Trophoblast cell (in vitro differentiated cells and primary cell): Measurements from ENCODE around the gene S100A16.

Source experiments
- DNase-seq, 2 donors: peaks; one replicate each; pipeline ENCODE4 v3.0.0-alpha.2; 2016
- H2AFZ ChIP-seq: 2 replicates; pipeline ENCODE4 v1.6.1; 2013; ENCODE audit warnings: low read length, moderate library complexity, mild to moderate bottlenecking; ENCODE audit not compliant: insufficient read depth, poor library complexity
- H2AK5ac ChIP-seq: 2 replicates; pipeline ENCODE4 v1.6.1; 2013; ENCODE audit warnings: mild to moderate bottlenecking, low read length
- H2BK120ac ChIP-seq: 2 replicates; pipeline ENCODE4 v1.6.1; 2013; ENCODE audit warnings: low read length, mild to moderate bottlenecking, moderate library complexity; ENCODE audit not compliant: insufficient read depth, poor library complexity
- H2BK12ac ChIP-seq: 2 replicates; pipeline ENCODE4 v1.6.1; 2013; ENCODE audit warnings: mild to moderate bottlenecking, low read length, moderate library complexity
- H2BK5ac ChIP-seq: 2 replicates; pipeline ENCODE4 v1.6.1; 2013; ENCODE audit warnings: low read length, low read depth, moderate library complexity, mild to moderate bottlenecking; ENCODE audit not compliant: poor library complexity
- H3K14ac ChIP-seq: 2 replicates; pipeline ENCODE4 v1.6.1; 2013; ENCODE audit warnings: mild to moderate bottlenecking, low read length
- H3K18ac ChIP-seq: 2 replicates; pipeline ENCODE4 v1.6.1; 2013; ENCODE audit warnings: mild to moderate bottlenecking, low read length
- H3K23ac ChIP-seq: 2 replicates; pipeline ENCODE4 v1.6.1; 2013; ENCODE audit warnings: low read length
- H3K27ac ChIP-seq: 2 replicates; pipeline ENCODE4 v1.5.1; 2013; ENCODE audit warnings: low read depth, mild to moderate bottlenecking, inconsistent platforms, low read length, moderate library complexity
- H3K27me3 ChIP-seq: 2 replicates; pipeline ENCODE4 v1.6.1; 2013; ENCODE audit warnings: inconsistent platforms, mild to moderate bottlenecking, low read length, moderate library complexity; ENCODE audit not compliant: insufficient read depth
- H3K36me3 ChIP-seq, 2 experiments: 1 replicate in 1 of 2; 2 replicates in 1 of 2; pipeline ENCODE4 v1.6.1; 2013; ENCODE audit warnings: low read length in 2 of 2, mild to moderate bottlenecking in 2 of 2, moderate library complexity in 1 of 2; ENCODE audit not compliant: insufficient read depth in 2 of 2, control insufficient read depth in 1 of 2
- H3K4ac ChIP-seq: 2 replicates; pipeline ENCODE4 v1.6.1; 2013; ENCODE audit warnings: low read depth, mild to moderate bottlenecking, low read length, moderate library complexity
- H3K4me1 ChIP-seq, 2 experiments: 1 replicate in 1 of 2; 2 replicates in 1 of 2; pipeline ENCODE4 v1.6.1; 2013; ENCODE audit warnings: low read length in 2 of 2, mild to moderate bottlenecking in 2 of 2, moderate library complexity in 1 of 2; ENCODE audit not compliant: insufficient read depth in 2 of 2, control insufficient read depth in 1 of 2
- H3K4me2 ChIP-seq: 2 replicates; pipeline ENCODE4 v1.6.1; 2013; ENCODE audit warnings: inconsistent platforms, mild to moderate bottlenecking, low read length, moderate library complexity
- H3K4me3 ChIP-seq: 2 replicates; pipeline ENCODE4 v1.5.1; 2013; ENCODE audit warnings: mild to moderate bottlenecking, low read depth, low read length, inconsistent platforms
- H3K79me1 ChIP-seq: one replicate; pipeline ENCODE4 v1.6.1; 2013; ENCODE audit warnings: low read length
- H3K79me2 ChIP-seq: 2 replicates; pipeline ENCODE4 v1.6.1; 2013; ENCODE audit warnings: low read length, mild to moderate bottlenecking; ENCODE audit not compliant: control insufficient read depth, insufficient read depth, poor library complexity
- H3K9ac ChIP-seq: 2 replicates; pipeline ENCODE4 v1.6.1; 2013; ENCODE audit warnings: mild to moderate bottlenecking, low read length
- H3K9me3 ChIP-seq: 2 replicates; pipeline ENCODE4 v1.6.1; 2013; ENCODE audit warnings: low read depth, mild to moderate bottlenecking, control low read depth, inconsistent platforms, low read length; ENCODE audit not compliant: insufficient read depth
- H4K12ac ChIP-seq: 2 replicates; pipeline ENCODE4 v1.6.1; 2013; ENCODE audit warnings: low read depth, mild to moderate bottlenecking, low read length, moderate library complexity
- H4K8ac ChIP-seq: 2 replicates; pipeline ENCODE4 v1.6.1; 2013; ENCODE audit warnings: low read depth, mild to moderate bottlenecking, low read length, moderate library complexity
- H4K91ac ChIP-seq: one replicate; pipeline ENCODE4 v1.6.1; 2013; ENCODE audit warnings: low read depth, mild to moderate bottlenecking, low read length, moderate library complexity
- WGBS: extraction: QIAGEN DNeasy Blood & Tissue Kit; methylation state at CpG from one replicate; pipeline ENCODE4 v1.1.7; 2013; ENCODE audit warnings: missing lambda C conversion rate; ENCODE audit not compliant: insufficient read length, insufficient coverage; ENCODE audit errors: extremely low coverage; 5-methylcytosine and 5-hydroxymethylcytosine counted together

Gene S100A16

DNA sequence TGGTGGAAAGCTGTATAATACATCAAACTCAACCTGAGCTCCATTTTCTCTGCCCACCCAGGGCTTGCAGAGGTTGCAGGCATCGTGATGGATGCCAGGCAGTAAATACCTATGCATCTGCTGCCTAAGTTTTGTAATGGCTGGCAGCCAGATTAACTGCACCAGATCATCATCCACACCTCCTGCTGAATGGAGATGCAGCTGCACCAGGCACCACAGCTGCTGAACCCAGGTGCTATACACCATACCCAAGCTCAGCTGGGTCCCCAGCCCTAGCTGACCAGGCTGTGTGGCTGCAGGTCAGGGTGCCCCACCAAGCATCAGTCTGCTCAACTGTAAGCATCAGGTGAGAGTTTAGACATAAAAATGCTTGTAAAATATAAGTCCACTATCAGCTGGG lies 38.8 kb upstream of the S100A16 start:
- Histone ChIP-seq H3K14ac (no peak overlapping the region), H3K18ac (no peak overlapping the region), H2BK120ac (no peak overlapping the region), H2BK5ac (no peak overlapping the region), H2AFZ (no peak overlapping the region), H3K4me2 (no peak overlapping the region), H3K27me3 (no peaks in the 10 kb centered on the region), H3K4me3 (no peak overlapping the region), H3K9me3 (peaks cover 1% of the 10 kb centered on the region), H3K23ac (no peak overlapping the region), H3K4me1 (peaks cover 0 to 4% of the 10 kb centered on the region in 2 experiments), H3K36me3 (no peaks in the 10 kb centered on the region), H3K79me1 (no peaks in the 10 kb centered on the region), H2BK12ac (no peak overlapping the region), H4K91ac (no peak overlapping the region), H3K27ac (no peak overlapping the region), H2AK5ac (no peak overlapping the region), H3K4ac (no peak overlapping the region), H4K8ac (no peak overlapping the region), H4K12ac (no peak overlapping the region), H3K79me2 (no peaks in the 10 kb centered on the region), H3K9ac (no peak overlapping the region)
- WGBS = no CpG with 5 or more reads among the region's 1 CpG
- DNase-seq = no peak

DNA sequence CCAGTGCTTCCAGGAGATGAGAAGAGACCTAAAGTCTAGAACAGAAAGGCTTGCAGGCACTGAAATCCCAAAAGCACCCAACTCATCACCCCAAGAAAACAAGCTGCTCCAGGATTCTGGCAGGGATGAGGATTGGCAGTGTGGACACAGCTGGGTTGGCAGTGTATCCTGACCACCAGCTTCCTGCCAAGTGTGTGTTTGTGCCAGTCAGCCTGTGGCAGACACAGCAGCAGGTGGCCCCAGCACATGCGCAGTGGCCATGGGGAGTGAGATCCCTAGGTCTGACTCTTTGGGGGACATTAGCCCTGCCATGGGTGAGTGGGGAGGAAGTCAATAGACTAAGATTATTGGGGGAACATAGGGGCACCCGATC lies 36.9 kb upstream of the S100A16 start:
- Histone ChIP-seq H3K27ac (no peak overlapping the region), H3K9me3 (peaks cover 1% of the 10 kb centered on the region), H2AFZ (no peak overlapping the region), H2BK12ac (no peak overlapping the region), H3K79me2 (no peaks in the 10 kb centered on the region), H3K4ac (no peak overlapping the region), H3K79me1 (no peaks in the 10 kb centered on the region), H4K12ac (no peak overlapping the region), H4K91ac (no peak overlapping the region), H3K4me2 (no peak overlapping the region), H2AK5ac (no peak overlapping the region), H3K18ac (no peak overlapping the region), H3K14ac (no peak overlapping the region), H3K4me3 (no peak overlapping the region), H3K27me3 (no peaks in the 10 kb centered on the region), H2BK120ac (no peak overlapping the region), H3K23ac (no peak overlapping the region), H3K9ac (no peak overlapping the region), H3K36me3 (peaks cover 7 to 16% of the 10 kb centered on the region in 2 experiments), H2BK5ac (no peak overlapping the region), H3K4me1 (peaks cover 0 to 4% of the 10 kb centered on the region in 2 experiments), H4K8ac (no peak overlapping the region)
- no peak for DNase-seq
- WGBS = no CpG with 5 or more reads among the region's 2 CpGs

DNA sequence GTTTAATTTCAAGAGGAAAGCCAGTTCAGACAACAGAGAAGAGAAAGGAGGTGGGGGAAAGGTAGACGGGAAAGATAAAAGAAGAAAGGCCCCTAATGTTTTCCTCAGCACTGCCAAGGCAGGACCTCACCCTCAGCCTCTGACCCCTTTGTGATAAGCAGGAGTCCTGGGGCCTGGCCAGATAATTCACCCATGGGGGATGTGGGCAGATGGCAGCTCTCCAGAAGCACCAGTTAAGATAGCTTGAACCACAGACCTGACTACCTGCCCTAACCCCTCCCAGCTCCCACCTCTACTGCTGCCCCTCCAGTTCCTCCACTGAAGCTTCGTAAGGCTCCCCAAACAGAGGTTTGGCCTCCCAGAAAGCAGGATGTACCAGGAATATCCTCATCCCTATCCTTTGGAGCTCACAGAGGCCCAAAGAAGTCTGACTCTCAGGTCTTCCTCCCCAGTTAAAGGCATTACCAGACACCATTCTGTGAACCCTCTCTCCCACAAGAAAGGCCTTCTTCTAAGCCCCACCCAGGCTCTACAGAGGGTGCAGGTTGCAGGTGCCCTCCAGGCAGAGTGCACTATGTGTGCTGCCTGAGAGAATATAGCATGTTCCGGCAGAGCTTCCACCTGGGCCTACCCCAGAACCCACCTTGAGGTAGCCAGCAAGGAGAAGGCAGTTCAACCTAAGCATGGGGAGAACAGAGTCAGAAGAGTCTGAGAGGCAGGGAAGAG lies 36.4 kb upstream of the S100A16 start:
- Histone ChIP-seq H2BK5ac (no peak overlapping the region), H3K4ac (no peak overlapping the region), H4K91ac (no peak overlapping the region), H3K14ac (no peak overlapping the region), H3K4me2 (no peak overlapping the region), H3K4me1 (peaks cover 0 to 4% of the 10 kb centered on the region in 2 experiments), H2BK12ac (no peak overlapping the region), H3K9ac (no peak overlapping the region), H2BK120ac (no peak overlapping the region), H3K9me3 (peaks cover 1% of the 10 kb centered on the region), H2AFZ (no peak overlapping the region), H3K27me3 (no peaks in the 10 kb centered on the region), H4K12ac (no peak overlapping the region), H4K8ac (no peak overlapping the region), H3K79me1 (no peaks in the 10 kb centered on the region), H3K79me2 (no peaks in the 10 kb centered on the region), H3K18ac (no peak overlapping the region), H3K27ac (no peak overlapping the region), H3K4me3 (no peak overlapping the region), H3K36me3 (peaks cover 7 to 18% of the 10 kb centered on the region in 2 experiments), H2AK5ac (no peak overlapping the region), H3K23ac (no peak overlapping the region)
- no peak for DNase-seq
- whole genome bisulfite sequencing = no CpG with 5 or more reads among the region's 3 CpGs

DNA sequence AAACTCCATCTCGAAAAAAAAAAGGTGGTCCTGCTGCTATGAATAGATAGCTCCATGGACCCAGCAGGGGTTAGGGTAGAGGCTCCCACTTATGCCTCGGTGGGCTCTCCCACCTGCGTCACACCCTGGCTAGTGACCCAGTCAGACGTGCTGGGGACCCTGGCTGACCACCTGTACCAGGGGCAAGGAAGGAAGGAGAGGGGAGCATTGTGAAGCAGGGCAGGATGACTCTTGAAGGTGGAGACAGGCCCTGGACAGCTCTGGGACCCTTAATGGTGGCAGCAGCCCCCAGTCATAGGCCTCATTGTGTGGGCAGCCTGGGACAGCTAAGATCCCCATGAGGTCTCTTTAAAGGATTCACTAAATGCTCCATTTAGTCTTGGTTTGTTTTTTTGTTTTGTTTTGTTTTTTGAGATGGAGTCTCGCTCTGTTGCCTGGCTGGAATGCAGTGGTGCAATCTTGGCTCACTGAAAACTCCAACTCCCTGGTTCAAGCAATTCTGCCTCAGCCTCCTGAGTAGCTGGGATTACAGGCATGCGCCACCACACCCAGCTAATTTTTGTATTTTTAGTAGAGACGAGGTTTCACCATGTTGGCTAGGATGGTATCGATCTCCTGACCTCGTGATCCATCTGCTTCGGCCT lies 35.2 kb upstream of the S100A16 start:
- Histone ChIP-seq H4K8ac (no peak overlapping the region), H3K4me3 (no peak overlapping the region), H3K23ac (no peak overlapping the region), H3K18ac (no peak overlapping the region), H4K12ac (no peak overlapping the region), H2BK12ac (no peak overlapping the region), H2BK5ac (no peak overlapping the region), H4K91ac (no peak overlapping the region), H3K9me3 (peaks cover 1% of the 10 kb centered on the region), H2BK120ac (no peak overlapping the region), H3K27me3 (no peaks in the 10 kb centered on the region), H3K79me2 (no peaks in the 10 kb centered on the region), H3K14ac (no peak overlapping the region), H3K36me3 (peaks cover 8 to 23% of the 10 kb centered on the region in 2 experiments), H3K27ac (no peak overlapping the region), H2AK5ac (no peak overlapping the region), H3K4me2 (no peak overlapping the region), H3K4me1 (peaks cover 0 to 3% of the 10 kb centered on the region in 2 experiments), H3K79me1 (no peaks in the 10 kb centered on the region), H2AFZ (no peak overlapping the region), H3K4ac (no peak overlapping the region), H3K9ac (no peak overlapping the region)
- peak in 1 of 2 donors; percentile 27 for DNase-seq
- no CpG with 5 or more reads among the region's 10 CpGs for WGBS
